Measurements from ENCODE around the gene ITGB1. TPM values are rescaled to one million over a fixed set of nuclear protein-coding genes. Genes with fewer than 3 reads are reported as not detected.

The ITGB1 gene
- total RNA-seq, 1 experiment from 2014 or later: 317 TPM

GRCh38 chr10:32906595-32906994 lies 51.4 kb downstream of the ITGB1 start (continued):
- TF ChIP-seq, protein P1, sequence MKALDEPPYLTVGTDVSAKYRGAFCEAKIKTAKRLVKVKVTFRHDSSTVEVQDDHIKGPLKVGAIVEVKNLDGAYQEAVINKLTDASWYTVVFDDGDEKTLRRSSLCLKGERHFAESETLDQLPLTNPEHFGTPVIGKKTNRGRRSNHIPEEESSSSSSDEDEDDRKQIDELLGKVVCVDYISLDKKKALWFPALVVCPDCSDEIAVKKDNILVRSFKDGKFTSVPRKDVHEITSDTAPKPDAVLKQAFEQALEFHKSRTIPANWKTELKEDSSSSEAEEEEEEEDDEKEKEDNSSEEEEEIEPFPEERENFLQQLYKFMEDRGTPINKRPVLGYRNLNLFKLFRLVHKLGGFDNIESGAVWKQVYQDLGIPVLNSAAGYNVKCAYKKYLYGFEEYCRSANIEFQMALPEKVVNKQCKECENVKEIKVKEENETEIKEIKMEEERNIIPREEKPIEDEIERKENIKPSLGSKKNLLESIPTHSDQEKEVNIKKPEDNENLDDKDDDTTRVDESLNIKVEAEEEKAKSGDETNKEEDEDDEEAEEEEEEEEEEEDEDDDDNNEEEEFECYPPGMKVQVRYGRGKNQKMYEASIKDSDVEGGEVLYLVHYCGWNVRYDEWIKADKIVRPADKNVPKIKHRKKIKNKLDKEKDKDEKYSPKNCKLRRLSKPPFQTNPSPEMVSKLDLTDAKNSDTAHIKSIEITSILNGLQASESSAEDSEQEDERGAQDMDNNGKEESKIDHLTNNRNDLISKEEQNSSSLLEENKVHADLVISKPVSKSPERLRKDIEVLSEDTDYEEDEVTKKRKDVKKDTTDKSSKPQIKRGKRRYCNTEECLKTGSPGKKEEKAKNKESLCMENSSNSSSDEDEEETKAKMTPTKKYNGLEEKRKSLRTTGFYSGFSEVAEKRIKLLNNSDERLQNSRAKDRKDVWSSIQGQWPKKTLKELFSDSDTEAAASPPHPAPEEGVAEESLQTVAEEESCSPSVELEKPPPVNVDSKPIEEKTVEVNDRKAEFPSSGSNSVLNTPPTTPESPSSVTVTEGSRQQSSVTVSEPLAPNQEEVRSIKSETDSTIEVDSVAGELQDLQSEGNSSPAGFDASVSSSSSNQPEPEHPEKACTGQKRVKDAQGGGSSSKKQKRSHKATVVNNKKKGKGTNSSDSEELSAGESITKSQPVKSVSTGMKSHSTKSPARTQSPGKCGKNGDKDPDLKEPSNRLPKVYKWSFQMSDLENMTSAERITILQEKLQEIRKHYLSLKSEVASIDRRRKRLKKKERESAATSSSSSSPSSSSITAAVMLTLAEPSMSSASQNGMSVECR (CRISPR knock-in tag; IDR thresholded peaks at IDR 0.05; ENCODE audit: borderline replicate concordance): no peak
- no peak for TF ChIP-seq GRHL2 (CRISPR knock-in tag; IDR thresholded peaks at IDR 0.05; ENCODE audit: insufficient replicate concordance, severe bottlenecking)
- no peak for TF ChIP-seq ZNF263 (CRISPR knock-in tag; IDR thresholded peaks at IDR 0.05; ENCODE audit: low read depth)
- TF ChIP-seq TCF7 (CRISPR knock-in tag; IDR thresholded peaks at IDR 0.05; ENCODE audit: low read depth): no peak

- Mint-ChIP-seq H3K4me3 (no peak overlapping the region), H3K27ac (no peak overlapping the region), H3K4me1 (no peaks in the 10 kb centered on the region), H3K9me3 (no peaks in the 10 kb centered on the region), H3K27me3 (ENCODE audit: low read depth) (no peaks in the 10 kb centered on the region), H3K36me3 (peaks cover 49% of the 10 kb centered on the region)
- CTCF ChIA-PET: no interaction called here
- ATAC-seq (no peak), DNase-seq (ENCODE audit: low spot score) (no peak)
- TF ChIP-seq PRRX2 (CRISPR knock-in tag; IDR thresholded peaks at IDR 0.05) (no peak), MAX (CRISPR knock-in tag; IDR thresholded peaks at IDR 0.05) (no peak), ZNF423 (CRISPR knock-in tag; IDR thresholded peaks at IDR 0.05) (no peak), CREB1 (CRISPR knock-in tag; IDR thresholded peaks at IDR 0.05) (no peak), AFF4 (CRISPR knock-in tag; IDR thresholded peaks at IDR 0.05; ENCODE audit: borderline replicate concordance) (no peak), SP1 (CRISPR knock-in tag; conservative IDR thresholded peaks at IDR 0.05) (no peak), MYBL2 (CRISPR knock-in tag; IDR thresholded peaks at IDR 0.05) (no peak), CREM (CRISPR knock-in tag; IDR thresholded peaks at IDR 0.05) (no peak), ZNF138 (CRISPR knock-in tag; conservative IDR thresholded peaks at IDR 0.05) (no peak), ZNF263 (CRISPR knock-in tag; IDR thresholded peaks at IDR 0.05; ENCODE audit: low read depth) (no peak), MLX (CRISPR knock-in tag; IDR thresholded peaks at IDR 0.05) (no peak), ZNF317 (CRISPR knock-in tag; IDR thresholded peaks at IDR 0.05; ENCODE audit: borderline replicate concordance, low read depth) (no peak), NR2C2 (CRISPR knock-in tag; IDR thresholded peaks at IDR 0.05) (no peak)
- TF ChIP-seq, protein P2, sequence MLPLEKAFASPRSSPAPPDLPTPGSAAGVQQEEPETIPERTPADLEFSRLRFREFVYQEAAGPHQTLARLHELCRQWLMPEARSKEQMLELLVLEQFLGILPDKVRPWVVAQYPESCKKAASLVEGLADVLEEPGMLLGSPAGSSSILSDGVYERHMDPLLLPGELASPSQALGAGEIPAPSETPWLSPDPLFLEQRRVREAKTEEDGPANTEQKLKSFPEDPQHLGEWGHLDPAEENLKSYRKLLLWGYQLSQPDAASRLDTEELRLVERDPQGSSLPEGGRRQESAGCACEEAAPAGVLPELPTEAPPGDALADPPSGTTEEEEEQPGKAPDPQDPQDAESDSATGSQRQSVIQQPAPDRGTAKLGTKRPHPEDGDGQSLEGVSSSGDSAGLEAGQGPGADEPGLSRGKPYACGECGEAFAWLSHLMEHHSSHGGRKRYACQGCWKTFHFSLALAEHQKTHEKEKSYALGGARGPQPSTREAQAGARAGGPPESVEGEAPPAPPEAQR (CRISPR knock-in tag; IDR thresholded peaks at IDR 0.05): no peak
- TF ChIP-seq, protein P3, sequence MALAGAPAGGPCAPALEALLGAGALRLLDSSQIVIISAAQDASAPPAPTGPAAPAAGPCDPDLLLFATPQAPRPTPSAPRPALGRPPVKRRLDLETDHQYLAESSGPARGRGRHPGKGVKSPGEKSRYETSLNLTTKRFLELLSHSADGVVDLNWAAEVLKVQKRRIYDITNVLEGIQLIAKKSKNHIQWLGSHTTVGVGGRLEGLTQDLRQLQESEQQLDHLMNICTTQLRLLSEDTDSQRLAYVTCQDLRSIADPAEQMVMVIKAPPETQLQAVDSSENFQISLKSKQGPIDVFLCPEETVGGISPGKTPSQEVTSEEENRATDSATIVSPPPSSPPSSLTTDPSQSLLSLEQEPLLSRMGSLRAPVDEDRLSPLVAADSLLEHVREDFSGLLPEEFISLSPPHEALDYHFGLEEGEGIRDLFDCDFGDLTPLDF (CRISPR knock-in tag; IDR thresholded peaks at IDR 0.05): no peak
- POLR2A ChIA-PET: no interaction called here
Observed at GRCh38 chr10:32905466-32905865, 52.6 kb downstream of the ITGB1 start.

Data from WTC11 (cell line).